ENCODE measurements around the gene STX8. TPM values are rescaled to one million over a fixed set of nuclear protein-coding genes. Genes with fewer than 3 reads are reported as not detected.

The STX8 gene
- total RNA-seq, 2 experiments from 2014 or later = 59.6 to 71.5 TPM

- H3K27me3 Mint-ChIP-seq = no peaks in the 10 kb centered on the region
- DNase-seq = no peak
Measured at GRCh38 chr17:9424071-9424640, 151.5 kb downstream of the STX8 start.

GRCh38 chr17:9421525-9421924, 154.1 kb downstream of the STX8 start:
- peaks cover 19% of the 10 kb centered on the region for H3K36me3 Mint-ChIP-seq (ENCODE audit: low read depth)
- CTCF ChIA-PET = no interaction called here

More at GRCh38 chr17:9424071-9424640, 151.5 kb downstream of the STX8 start:
- Mint-ChIP-seq H3K36me3 (ENCODE audit: low read depth) (peaks cover 16% of the 10 kb centered on the region), H3K9me3 (no peaks in the 10 kb centered on the region), H3K4me3 (no peak overlapping the region), H3K27ac (no peak overlapping the region), H3K4me1 (ENCODE audit: low read depth) (no peaks in the 10 kb centered on the region)
- intact Hi-C loops (cut with micrococcal nuclease) = no loop called here
- ChIA-PET CTCF (no interaction called here), POLR2A (interaction anchor here (1.1 kb wide), 1 partner anchor 151 kb away, joined by 3 read pairs; no protein-coding TSS in a partner anchor)
- no peak for ATAC-seq
- TF ChIP-seq CTCF (IDR thresholded peaks at IDR 0.05) = no peak

GRCh38 chr17:9419932-9420453, 155.6 kb downstream of the STX8 start:
- intact Hi-C loops (cut with micrococcal nuclease) = no loop called here
- CTCF ChIA-PET = no interaction called here

More at GRCh38 chr17:9421525-9421924, 154.1 kb downstream of the STX8 start:
- ATAC-seq (no peak), DNase-seq (no peak)
- no peak for TF ChIP-seq CTCF (IDR thresholded peaks at IDR 0.05)
- H3K4me1 Mint-ChIP-seq (ENCODE audit: low read depth) = peaks cover 3% of the 10 kb centered on the region
- H3K27me3 Mint-ChIP-seq = no peaks in the 10 kb centered on the region
- no peak overlapping the region for H3K4me3 Mint-ChIP-seq
- H3K27ac Mint-ChIP-seq = no peak overlapping the region
- intact Hi-C loops (cut with micrococcal nuclease) = no loop called here
- H3K9me3 Mint-ChIP-seq = no peaks in the 10 kb centered on the region
- POLR2A ChIA-PET = no interaction called here

GRCh38 chr17:9414471-9414870, 161.1 kb downstream of the STX8 start:
- no peak for DNase-seq
- no peaks in the 10 kb centered on the region for H3K27me3 Mint-ChIP-seq
- POLR2A ChIA-PET = interaction anchor here (0.7 kb wide), 1 partner anchor 123 kb away, joined by 3 read pairs; no protein-coding TSS in a partner anchor
- no peak for TF ChIP-seq CTCF (IDR thresholded peaks at IDR 0.05)
- no peak overlapping the region for H3K27ac Mint-ChIP-seq
- intact Hi-C loops (cut with micrococcal nuclease) = no loop called here
- no peak for ATAC-seq
- H3K36me3 Mint-ChIP-seq (ENCODE audit: low read depth) = peaks cover 6% of the 10 kb centered on the region
- no peak overlapping the region for H3K4me3 Mint-ChIP-seq
- no peaks in the 10 kb centered on the region for H3K9me3 Mint-ChIP-seq
- CTCF ChIA-PET = interaction anchor here (0.8 to 1.3 kb wide), 2 partner anchors 17 to 115 kb away, joined by 4 to 5 read pairs; no protein-coding TSS in a partner anchor
- H3K4me1 Mint-ChIP-seq (ENCODE audit: low read depth) = peaks cover 3% of the 10 kb centered on the region

More at GRCh38 chr17:9419932-9420453, 155.6 kb downstream of the STX8 start:
- no peak overlapping the region for H3K4me3 Mint-ChIP-seq
- ATAC-seq (no peak), DNase-seq (no peak)
- H3K9me3 Mint-ChIP-seq = no peaks in the 10 kb centered on the region
- TF ChIP-seq CTCF (IDR thresholded peaks at IDR 0.05) = no peak
- H3K27ac Mint-ChIP-seq = no peak overlapping the region
- POLR2A ChIA-PET = no interaction called here
- peaks cover 21% of the 10 kb centered on the region for H3K36me3 Mint-ChIP-seq (ENCODE audit: low read depth)
- H3K27me3 Mint-ChIP-seq = no peaks in the 10 kb centered on the region
- H3K4me1 Mint-ChIP-seq (ENCODE audit: low read depth) = peaks cover 3% of the 10 kb centered on the region

- H3K4me1 Mint-ChIP-seq (ENCODE audit: low read depth) = no peaks in the 10 kb centered on the region
- ATAC-seq = no peak
- ChIA-PET CTCF (no interaction called here), POLR2A (no interaction called here)
- no peak overlapping the region for H3K27ac Mint-ChIP-seq
- DNase-seq = no peak
- H3K27me3 Mint-ChIP-seq = no peaks in the 10 kb centered on the region
- intact Hi-C loops (cut with micrococcal nuclease) = no loop called here
- TF ChIP-seq CTCF (IDR thresholded peaks at IDR 0.05) = no peak
- H3K4me3 Mint-ChIP-seq = no peak overlapping the region
- H3K36me3 Mint-ChIP-seq (ENCODE audit: low read depth) = peaks cover 3% of the 10 kb centered on the region
- no peaks in the 10 kb centered on the region for H3K9me3 Mint-ChIP-seq
Measured at GRCh38 chr17:9410737-9411136, 164.9 kb downstream of the STX8 start.

Data from activated CD8-positive, alpha-beta T cell treated with anti-CD3 and anti-CD28 coated beads for 36 hours (primary cell).